ENCODE measurements around the gene MICAL2. TPM values are rescaled to one million over a fixed set of nuclear protein-coding genes. Genes with fewer than 3 reads are reported as not detected.

Gene MICAL2
- polyA plus RNA-seq, 2 donors = 4.5 to 6.2 TPM

- no peak overlapping the region for H3K4me3 ChIP-seq (ENCODE audit: low read depth in 1 of 2, low read length in 2 of 2)
- H3K27me3 ChIP-seq (ENCODE audit: control insufficient read depth in 1 of 2, insufficient read depth in 2 of 2, low read length in 2 of 2) = no peaks in the 10 kb centered on the region
- H3K4me1 ChIP-seq (ENCODE audit: control insufficient read depth in 2 of 2, insufficient read depth in 2 of 2, low read length in 1 of 2) = no peaks in the 10 kb centered on the region
- peak overlapping the region in 1 of 2 donors; percentile 78 for H3K27ac ChIP-seq (ENCODE audit: low read depth in 2 of 2, low read length in 1 of 2)
- 81 to 87% methylated on average over 9 of the region's 9 CpGs for WGBS, 2 donors
- no peaks in the 10 kb centered on the region for H3K9me3 ChIP-seq (ENCODE audit: control insufficient read depth in 2 of 2, insufficient read depth in 1 of 2, low read depth in 1 of 2, low read length in 1 of 2)
- H3K36me3 ChIP-seq (ENCODE audit: control insufficient read depth in 2 of 2, insufficient read depth in 2 of 2, low read length in 1 of 2) = peaks cover 0 to 3% of the 10 kb centered on the region in 2 donors
These were observed 53.9 kb downstream of the MICAL2 start for GRCh38 chr11:12164061-12165014.

- Histone ChIP-seq H3K9me3 (ENCODE audit: control insufficient read depth in 2 of 2, insufficient read depth in 1 of 2, low read depth in 1 of 2, low read length in 1 of 2) (no peaks in the 10 kb centered on the region), H3K4me3 (ENCODE audit: low read depth in 1 of 2, low read length in 2 of 2) (no peak overlapping the region), H3K27ac (ENCODE audit: low read depth in 2 of 2, low read length in 1 of 2) (peak overlapping the region in 1 of 2 donors; percentile 42), H3K4me1 (ENCODE audit: control insufficient read depth in 2 of 2, insufficient read depth in 2 of 2, low read length in 1 of 2) (no peaks in the 10 kb centered on the region), H3K36me3 (ENCODE audit: control insufficient read depth in 2 of 2, insufficient read depth in 2 of 2, low read length in 1 of 2) (peaks cover 0 to 3% of the 10 kb centered on the region in 2 donors), H3K27me3 (ENCODE audit: control insufficient read depth in 1 of 2, insufficient read depth in 2 of 2, low read length in 2 of 2) (no peaks in the 10 kb centered on the region)
- WGBS, 2 donors = 64 to 81% methylated on average over 8 of the region's 8 CpGs
These were observed 55.0 kb downstream of the MICAL2 start for GRCh38 chr11:12165237-12165875.

GRCh38 chr11:12166299-12167060, 56.1 kb downstream of the MICAL2 start:
- WGBS, 2 donors = 94 to 96% methylated on average over 5 of the region's 5 CpGs
- Histone ChIP-seq H3K36me3 (ENCODE audit: control insufficient read depth in 2 of 2, insufficient read depth in 2 of 2, low read length in 1 of 2) (peaks cover 0 to 3% of the 10 kb centered on the region in 2 donors), H3K27me3 (ENCODE audit: control insufficient read depth in 1 of 2, insufficient read depth in 2 of 2, low read length in 2 of 2) (no peaks in the 10 kb centered on the region), H3K27ac (ENCODE audit: low read depth in 2 of 2, low read length in 1 of 2) (no peak overlapping the region), H3K4me1 (ENCODE audit: control insufficient read depth in 2 of 2, insufficient read depth in 2 of 2, low read length in 1 of 2) (peaks cover 0 to 3% of the 10 kb centered on the region in 2 donors), H3K9me3 (ENCODE audit: control insufficient read depth in 2 of 2, insufficient read depth in 1 of 2, low read depth in 1 of 2, low read length in 1 of 2) (no peaks in the 10 kb centered on the region), H3K4me3 (ENCODE audit: low read depth in 1 of 2, low read length in 2 of 2) (no peak overlapping the region)

GRCh38 chr11:12167061-12168000, 56.9 kb downstream of the MICAL2 start:
- Histone ChIP-seq H3K4me1 (ENCODE audit: control insufficient read depth in 2 of 2, insufficient read depth in 2 of 2, low read length in 1 of 2) (peaks cover 0 to 3% of the 10 kb centered on the region in 2 donors), H3K27me3 (ENCODE audit: control insufficient read depth in 1 of 2, insufficient read depth in 2 of 2, low read length in 2 of 2) (no peaks in the 10 kb centered on the region), H3K4me3 (ENCODE audit: low read depth in 1 of 2, low read length in 2 of 2) (no peak overlapping the region), H3K36me3 (ENCODE audit: control insufficient read depth in 2 of 2, insufficient read depth in 2 of 2, low read length in 1 of 2) (no peaks in the 10 kb centered on the region), H3K9me3 (ENCODE audit: control insufficient read depth in 2 of 2, insufficient read depth in 1 of 2, low read depth in 1 of 2, low read length in 1 of 2) (no peaks in the 10 kb centered on the region), H3K27ac (ENCODE audit: low read depth in 2 of 2, low read length in 1 of 2) (peak overlapping the region in 1 of 2 donors; percentile 38)
- WGBS, 2 donors = 70 to 77% methylated on average over 16 of the region's 16 CpGs

GRCh38 chr11:12168114-12168513, 57.7 kb downstream of the MICAL2 start:
- H3K27ac ChIP-seq (ENCODE audit: low read depth in 2 of 2, low read length in 1 of 2) = no peak overlapping the region
- no peak overlapping the region for H3K4me3 ChIP-seq (ENCODE audit: low read depth in 1 of 2, low read length in 2 of 2)
- no peaks in the 10 kb centered on the region for H3K27me3 ChIP-seq (ENCODE audit: control insufficient read depth in 1 of 2, insufficient read depth in 2 of 2, low read length in 2 of 2)
- 97 to 98% methylated on average over 3 of the region's 3 CpGs for WGBS, 2 donors
- no peaks in the 10 kb centered on the region for H3K9me3 ChIP-seq (ENCODE audit: control insufficient read depth in 2 of 2, insufficient read depth in 1 of 2, low read depth in 1 of 2, low read length in 1 of 2)
- H3K36me3 ChIP-seq (ENCODE audit: control insufficient read depth in 2 of 2, insufficient read depth in 2 of 2, low read length in 1 of 2) = no peaks in the 10 kb centered on the region
- H3K4me1 ChIP-seq (ENCODE audit: control insufficient read depth in 2 of 2, insufficient read depth in 2 of 2, low read length in 1 of 2) = peaks cover 0 to 3% of the 10 kb centered on the region in 2 donors

GRCh38 chr11:12169822-12170221, 59.4 kb downstream of the MICAL2 start:
- Histone ChIP-seq H3K36me3 (ENCODE audit: control insufficient read depth in 2 of 2, insufficient read depth in 2 of 2, low read length in 1 of 2) (no peaks in the 10 kb centered on the region), H3K9me3 (ENCODE audit: control insufficient read depth in 2 of 2, insufficient read depth in 1 of 2, low read depth in 1 of 2, low read length in 1 of 2) (no peaks in the 10 kb centered on the region), H3K4me1 (ENCODE audit: control insufficient read depth in 2 of 2, insufficient read depth in 2 of 2, low read length in 1 of 2) (peaks cover 0 to 3% of the 10 kb centered on the region in 2 donors), H3K27me3 (ENCODE audit: control insufficient read depth in 1 of 2, insufficient read depth in 2 of 2, low read length in 2 of 2) (no peaks in the 10 kb centered on the region), H3K27ac (ENCODE audit: low read depth in 2 of 2, low read length in 1 of 2) (no peak overlapping the region), H3K4me3 (ENCODE audit: low read depth in 1 of 2, low read length in 2 of 2) (no peak overlapping the region)
- 81 to 93% methylated on average over 3 of the region's 3 CpGs for WGBS, 2 donors

- H3K27ac ChIP-seq (ENCODE audit: low read depth in 2 of 2, low read length in 1 of 2) = peak overlapping the region in 1 of 2 donors; percentile 28
- 87 to 89% methylated on average over 3 of the region's 3 CpGs for WGBS, 2 donors
These were observed 60.1 kb downstream of the MICAL2 start for GRCh38 chr11:12170501-12170900.

GRCh38 chr11:12170984-12171383, 60.6 kb downstream of the MICAL2 start:
- Histone ChIP-seq H3K27ac (ENCODE audit: low read depth in 2 of 2, low read length in 1 of 2) (peak overlapping the region; percentile 20 to 28), H3K4me3 (ENCODE audit: low read depth in 1 of 2, low read length in 2 of 2) (no peak overlapping the region), H3K27me3 (ENCODE audit: control insufficient read depth in 1 of 2, insufficient read depth in 2 of 2, low read length in 2 of 2) (no peaks in the 10 kb centered on the region), H3K36me3 (ENCODE audit: control insufficient read depth in 2 of 2, insufficient read depth in 2 of 2, low read length in 1 of 2) (no peaks in the 10 kb centered on the region), H3K9me3 (ENCODE audit: control insufficient read depth in 2 of 2, insufficient read depth in 1 of 2, low read depth in 1 of 2, low read length in 1 of 2) (no peaks in the 10 kb centered on the region), H3K4me1 (ENCODE audit: control insufficient read depth in 2 of 2, insufficient read depth in 2 of 2, low read length in 1 of 2) (peaks cover 0 to 3% of the 10 kb centered on the region in 2 donors)
- 56 to 68% methylated on average over 5 of the region's 5 CpGs for WGBS, 2 donors

More at GRCh38 chr11:12170501-12170900, 60.1 kb downstream of the MICAL2 start:
- Histone ChIP-seq H3K36me3 (ENCODE audit: control insufficient read depth in 2 of 2, insufficient read depth in 2 of 2, low read length in 1 of 2) (no peaks in the 10 kb centered on the region), H3K4me3 (ENCODE audit: low read depth in 1 of 2, low read length in 2 of 2) (no peak overlapping the region), H3K9me3 (ENCODE audit: control insufficient read depth in 2 of 2, insufficient read depth in 1 of 2, low read depth in 1 of 2, low read length in 1 of 2) (no peaks in the 10 kb centered on the region), H3K4me1 (ENCODE audit: control insufficient read depth in 2 of 2, insufficient read depth in 2 of 2, low read length in 1 of 2) (peaks cover 0 to 3% of the 10 kb centered on the region in 2 donors), H3K27me3 (ENCODE audit: control insufficient read depth in 1 of 2, insufficient read depth in 2 of 2, low read length in 2 of 2) (no peaks in the 10 kb centered on the region)
